Measurements from ENCODE around the gene ZEB2. TPM values are rescaled to one million over a fixed set of nuclear protein-coding genes. Genes with fewer than 3 reads are reported as not detected.

The ZEB2 gene
- total RNA-seq, 6 experiments from 2014 or later: 13.5 to 35.9 (median 21.7) TPM

GRCh38 chr2:144439993-144440392 is 79.9 kb downstream of the ZEB2 start:
- no peaks in the 10 kb centered on the region for H3K4me1 ChIP-seq
- intact Hi-C loops (cut with DNase I): no loop called here
- ATAC-seq: no peak
- H3K4me3 ChIP-seq: no peak overlapping the region
- H3K9me3 ChIP-seq: no peaks in the 10 kb centered on the region
- H3K27ac ChIP-seq: no peak overlapping the region
- no peak for DNase-seq
- TF ChIP-seq CTCF (IDR thresholded peaks at IDR 0.05) (no peak), POLR2A (IDR thresholded peaks at IDR 0.05) (no peak)
- H3K27me3 ChIP-seq: no peaks in the 10 kb centered on the region
- no peaks in the 10 kb centered on the region for H3K36me3 ChIP-seq
- 58% methylated on average over 1 of the region's 1 CpG for WGBS (ENCODE audit: insufficient coverage, low coverage, low lambda C conversion rate, missing lambda C conversion rate)

GRCh38 chr2:144438801-144439631 is 80.9 kb downstream of the ZEB2 start:
- no peaks in the 10 kb centered on the region for H3K9me3 ChIP-seq
- no peak for TF ChIP-seq CTCF (IDR thresholded peaks at IDR 0.05)
- no peak for TF ChIP-seq POLR2A (IDR thresholded peaks at IDR 0.05)
- no peaks in the 10 kb centered on the region for H3K36me3 ChIP-seq
- H3K4me1 ChIP-seq: no peaks in the 10 kb centered on the region
- H3K27me3 ChIP-seq: no peaks in the 10 kb centered on the region
- 83% methylated on average over 8 of the region's 8 CpGs for WGBS (ENCODE audit: insufficient coverage, low coverage, low lambda C conversion rate, missing lambda C conversion rate)
- DNase-seq (no peak), ATAC-seq (no peak)
- no peak overlapping the region for H3K4me3 ChIP-seq
- no peak overlapping the region for H3K27ac ChIP-seq
- intact Hi-C loops (cut with DNase I): no loop called here

GRCh38 chr2:144437636-144438035 is 82.3 kb downstream of the ZEB2 start:
- no peak overlapping the region for H3K4me3 ChIP-seq
- H3K27me3 ChIP-seq: no peaks in the 10 kb centered on the region
- 19% methylated on average over 4 of the region's 4 CpGs for WGBS (ENCODE audit: insufficient coverage, low coverage, low lambda C conversion rate, missing lambda C conversion rate)
- TF ChIP-seq CTCF (IDR thresholded peaks at IDR 0.05) (no peak), POLR2A (IDR thresholded peaks at IDR 0.05) (no peak)
- ATAC-seq (no peak), DNase-seq (no peak)
- no peaks in the 10 kb centered on the region for H3K9me3 ChIP-seq
- no peak overlapping the region for H3K27ac ChIP-seq
- H3K4me1 ChIP-seq: no peaks in the 10 kb centered on the region
- intact Hi-C loops (cut with DNase I): no loop called here
- no peaks in the 10 kb centered on the region for H3K36me3 ChIP-seq

GRCh38 chr2:144434425-144435222 is 85.3 kb downstream of the ZEB2 start:
- no peaks in the 10 kb centered on the region for H3K4me1 ChIP-seq
- ATAC-seq: no peak
- H3K27ac ChIP-seq: no peak overlapping the region
- no peaks in the 10 kb centered on the region for H3K9me3 ChIP-seq
- no peaks in the 10 kb centered on the region for H3K27me3 ChIP-seq
- no peak overlapping the region for H3K4me3 ChIP-seq
- TF ChIP-seq CTCF (IDR thresholded peaks at IDR 0.05): no peak
- TF ChIP-seq POLR2A (IDR thresholded peaks at IDR 0.05): no peak
- no peaks in the 10 kb centered on the region for H3K36me3 ChIP-seq
- WGBS (ENCODE audit: insufficient coverage, low coverage, low lambda C conversion rate, missing lambda C conversion rate): 66% methylated on average over 4 of the region's 4 CpGs
- intact Hi-C loops (cut with DNase I): no loop called here
- no peak for DNase-seq
